ENCODE data around the gene PARD3B.
A peak's percentile ranks its signal among the peaks of the same experiment; 100 is the strongest.

PARD3B gene

GRCh38 chr2:205628422-205628821 lies 1083.1 kb downstream of the PARD3B start:
- Mint-ChIP-seq H3K27me3 (no peaks in the 10 kb centered on the region), H3K4me3 (no peak overlapping the region), H3K27ac (no peak overlapping the region), H3K4me1 (peaks cover 8% of the 10 kb centered on the region), H3K9me3 (peaks cover 0 to 5% of the 10 kb centered on the region in 2 donors)
- DNase-seq (no peak), ATAC-seq (no peak)

GRCh38 chr2:205629091-205629776 lies 1084.0 kb downstream of the PARD3B start:
- Mint-ChIP-seq H3K4me1 (peaks cover 8% of the 10 kb centered on the region), H3K9me3 (peaks cover 0 to 5% of the 10 kb centered on the region in 2 donors), H3K27me3 (no peaks in the 10 kb centered on the region), H3K27ac (peak overlapping the region in 1 of 2 donors; percentile 94), H3K4me3 (no peak overlapping the region)
- no peak for DNase-seq
- ATAC-seq: no peak

- Mint-ChIP-seq H3K27ac (no peak overlapping the region), H3K4me3 (no peak overlapping the region), H3K4me1 (peaks cover 22% of the 10 kb centered on the region), H3K27me3 (no peaks in the 10 kb centered on the region), H3K9me3 (peaks cover 0 to 5% of the 10 kb centered on the region in 2 donors)
- DNase-seq (no peak), ATAC-seq (no peak)
Observed at GRCh38 chr2:205633994-205634393, 1088.7 kb downstream of the PARD3B start.

- DNase-seq: no peak
- no peaks in the 10 kb centered on the region for H3K27me3 Mint-ChIP-seq
- H3K4me3 Mint-ChIP-seq: no peak overlapping the region
- no peak overlapping the region for H3K27ac Mint-ChIP-seq
- peaks cover 0 to 5% of the 10 kb centered on the region in 2 donors for H3K9me3 Mint-ChIP-seq
- H3K4me1 Mint-ChIP-seq: peaks cover 14% of the 10 kb centered on the region
- ATAC-seq: peak; percentile 49
Observed at GRCh38 chr2:205636549-205637319, 1091.5 kb downstream of the PARD3B start.

- Mint-ChIP-seq H3K27ac (no peak overlapping the region), H3K4me1 (peaks cover 14% of the 10 kb centered on the region), H3K9me3 (peaks cover 0 to 5% of the 10 kb centered on the region in 2 donors), H3K27me3 (no peaks in the 10 kb centered on the region), H3K4me3 (no peak overlapping the region)
- no peak for ATAC-seq
- no peak for DNase-seq
Observed at GRCh38 chr2:205637320-205637602, 1092.0 kb downstream of the PARD3B start.

GRCh38 chr2:205637779-205638503 lies 1092.7 kb downstream of the PARD3B start:
- DNase-seq (no peak), ATAC-seq (no peak)
- Mint-ChIP-seq H3K27me3 (peaks cover 2% of the 10 kb centered on the region), H3K27ac (no peak overlapping the region), H3K4me1 (peaks cover 14% of the 10 kb centered on the region), H3K4me3 (no peak overlapping the region), H3K9me3 (peaks cover 0 to 2% of the 10 kb centered on the region in 2 donors)

GRCh38 chr2:205640716-205641115 lies 1095.4 kb downstream of the PARD3B start:
- Mint-ChIP-seq H3K9me3 (no peaks in the 10 kb centered on the region), H3K27ac (no peak overlapping the region), H3K4me3 (no peak overlapping the region), H3K4me1 (peaks cover 14% of the 10 kb centered on the region), H3K27me3 (peaks cover 18% of the 10 kb centered on the region)
- DNase-seq: no peak
- ATAC-seq: no peak

- peaks cover 18% of the 10 kb centered on the region for H3K27me3 Mint-ChIP-seq
- no peaks in the 10 kb centered on the region for H3K9me3 Mint-ChIP-seq
- H3K27ac Mint-ChIP-seq: peak overlapping the region in 1 of 2 donors; percentile 11
Observed at GRCh38 chr2:205642599-205643356, 1097.5 kb downstream of the PARD3B start.

GRCh38 chr2:205643391-205643885 lies 1098.2 kb downstream of the PARD3B start:
- ATAC-seq: no peak
- no peaks in the 10 kb centered on the region for H3K9me3 Mint-ChIP-seq
- H3K27me3 Mint-ChIP-seq: peaks cover 18% of the 10 kb centered on the region
- no peak for DNase-seq
- H3K4me1 Mint-ChIP-seq: no peaks in the 10 kb centered on the region
- no peak overlapping the region for H3K27ac Mint-ChIP-seq
- H3K4me3 Mint-ChIP-seq: no peak overlapping the region

More at GRCh38 chr2:205642599-205643356, 1097.5 kb downstream of the PARD3B start:
- H3K4me3 Mint-ChIP-seq: no peak overlapping the region
- no peak for DNase-seq
- no peak for ATAC-seq
- H3K4me1 Mint-ChIP-seq: peaks cover 3% of the 10 kb centered on the region

- Mint-ChIP-seq H3K27me3 (peaks cover 18% of the 10 kb centered on the region), H3K27ac (no peak overlapping the region), H3K4me1 (no peaks in the 10 kb centered on the region), H3K9me3 (no peaks in the 10 kb centered on the region), H3K4me3 (no peak overlapping the region)
- ATAC-seq: no peak
- DNase-seq: no peak
Observed at GRCh38 chr2:205644018-205644417, 1098.7 kb downstream of the PARD3B start.

- no peak overlapping the region for H3K27ac Mint-ChIP-seq
- no peak for ATAC-seq
Observed at GRCh38 chr2:205646680-205647079, 1101.4 kb downstream of the PARD3B start.

GRCh38 chr2:205650450-205650849 lies 1105.2 kb downstream of the PARD3B start:
- Mint-ChIP-seq H3K27me3 (no peaks in the 10 kb centered on the region), H3K4me3 (no peak overlapping the region), H3K9me3 (peaks cover 0 to 5% of the 10 kb centered on the region in 2 donors), H3K4me1 (no peaks in the 10 kb centered on the region), H3K27ac (no peak overlapping the region)
- DNase-seq (no peak), ATAC-seq (no peak)

More at GRCh38 chr2:205646680-205647079, 1101.4 kb downstream of the PARD3B start:
- Mint-ChIP-seq H3K27me3 (peaks cover 18% of the 10 kb centered on the region), H3K4me1 (no peaks in the 10 kb centered on the region), H3K9me3 (no peaks in the 10 kb centered on the region), H3K4me3 (no peak overlapping the region)
- DNase-seq: no peak

- no peaks in the 10 kb centered on the region for H3K4me1 Mint-ChIP-seq
- DNase-seq (no peak), ATAC-seq (no peak)
- H3K9me3 Mint-ChIP-seq: peaks cover 0 to 5% of the 10 kb centered on the region in 2 donors
- no peak overlapping the region for H3K27ac Mint-ChIP-seq
- H3K4me3 Mint-ChIP-seq: no peak overlapping the region
- no peaks in the 10 kb centered on the region for H3K27me3 Mint-ChIP-seq
Observed at GRCh38 chr2:205650931-205651330, 1105.7 kb downstream of the PARD3B start.

- DNase-seq (no peak), ATAC-seq (no peak)
- Mint-ChIP-seq H3K27me3 (no peaks in the 10 kb centered on the region), H3K4me3 (no peak overlapping the region), H3K9me3 (peaks cover 0 to 5% of the 10 kb centered on the region in 2 donors), H3K27ac (no peak overlapping the region), H3K4me1 (no peaks in the 10 kb centered on the region)
Observed at GRCh38 chr2:205651719-205652118, 1106.4 kb downstream of the PARD3B start.
